Measurements from ENCODE around the gene MIS12. TPM values are rescaled to one million over a fixed set of nuclear protein-coding genes. Genes with fewer than 3 reads are reported as not detected.

MIS12 gene
- total and polyA plus RNA-seq, 9 of the 15 experiments (the other 6 are each of a cell fraction or from before 2014, with no cell fraction given) = 13.5 to 31.9 (median 25.5) TPM

GRCh38 chr17:5509482-5509881 is 23.1 kb downstream of the MIS12 start:
- POLR2A ChIA-PET = interaction anchor here (0.6 kb wide), 1 partner anchor 1109 kb away, joined by 3 read pairs; no protein-coding TSS in a partner anchor
- H3K4me1 ChIP-seq (replicated peaks in 1 of 2; ENCODE audit: control insufficient read depth in 2 of 2, insufficient read depth in 2 of 2, low read length in 2 of 2) = peaks cover 7% of the 10 kb centered on the region in 2 experiments; a peak in 3 of 5 replicates
- WGBS (ENCODE audit: insufficient coverage, low coverage, missing lambda C conversion rate) = 67% methylated on average over 5 of the region's 8 CpGs
- no peak overlapping the region for H3K4me2 ChIP-seq (ENCODE audit: insufficient read depth, low read length)
- intact Hi-C loops (cut with micrococcal nuclease) = no loop called here
- H3K36me3 ChIP-seq (ENCODE audit: control insufficient read depth, insufficient read depth, low read length) = peaks cover 19% of the 10 kb centered on the region; the same call in 2 of the 3 replicates
- H3K27ac ChIP-seq (ENCODE audit: extremely low read depth, low read depth, low read length) = no peak overlapping the region
- peaks cover 4% of the 10 kb centered on the region for H3K9me1 ChIP-seq (ENCODE audit: control insufficient read depth, insufficient read depth, low read length)
- FAIRE-seq = no peak
- H4K20me1 ChIP-seq (replicated peaks; ENCODE audit: control insufficient read depth, insufficient read depth, low read length) = no peaks in the 10 kb centered on the region
- H3K4me3 ChIP-seq = no peak overlapping the region
- H3K79me2 ChIP-seq (ENCODE audit: control insufficient read depth, insufficient read depth, low read length) = no peaks in the 10 kb centered on the region
- no peaks in the 10 kb centered on the region for H3K27me3 ChIP-seq (ENCODE audit: control insufficient read depth in 2 of 2, insufficient read depth in 2 of 2, low read length in 2 of 2)
- TF ChIP-seq RBM14 (IDR thresholded peaks at IDR 0.05; ENCODE audit: borderline replicate concordance, insufficient read depth, low read depth, low read length) (no peak), RBM34 (IDR thresholded peaks at IDR 0.05; ENCODE audit: borderline replicate concordance, insufficient read depth, low read length) (no peak), NUFIP1 (IDR thresholded peaks at IDR 0.05; ENCODE audit: partially characterized antibody) (no peak), NRF1 (conservative IDR thresholded peaks at IDR 0.05 in 1 of 2, IDR thresholded peaks at IDR 0.05 in 1 of 2) (no peak), IFI16 (CRISPR knock-in tag; IDR thresholded peaks at IDR 0.05) (no peak), HOXB6 (CRISPR knock-in tag; IDR thresholded peaks at IDR 0.05; ENCODE audit: borderline replicate concordance) (no peak), C11orf30 (IDR thresholded peaks at IDR 0.05; ENCODE audit: low read depth) (no peak), ZNF444 (CRISPR knock-in tag; IDR thresholded peaks at IDR 0.05) (no peak), ZBTB43 (CRISPR knock-in tag; IDR thresholded peaks at IDR 0.05) (no peak), ZNF133 (CRISPR knock-in tag; IDR thresholded peaks at IDR 0.05) (no peak), CGGBP1 (CRISPR knock-in tag; IDR thresholded peaks at IDR 0.05) (no peak), TGIF2 (CRISPR knock-in tag; IDR thresholded peaks at IDR 0.05) (no peak), MNT (conservative IDR thresholded peaks at IDR 0.05) (no peak), SETDB1 (IDR thresholded peaks at IDR 0.05; ENCODE audit: low read length) (no peak), ZBTB1 (CRISPR knock-in tag; IDR thresholded peaks at IDR 0.05; ENCODE audit: borderline replicate concordance, low read depth) (no peak)
- no TSS peak for BruUV-seq (replicated peaks)
- in situ Hi-C loops (cut with MboI) = no loop called here
- no peak overlapping the region for H2AFZ ChIP-seq (ENCODE audit: low read depth, low read length)
- no peak for DNase-seq (ENCODE audit: extremely low read depth in 1 of 4, low spot score in 3 of 4)
- no peak overlapping the region for H3K9ac ChIP-seq (ENCODE audit: insufficient read depth in 1 of 2, low read depth in 2 of 2, low read length in 2 of 2)
- ATAC-seq = no peak
- no peaks in the 10 kb centered on the region for H3K9me3 ChIP-seq (replicated peaks; ENCODE audit: control insufficient read depth, insufficient read depth, low read depth, low read length)
- CTCF ChIA-PET (ENCODE audit: low intra/inter-chr PET ratio) = no interaction called here

Measured in K562 (cell line).